Testis (tissue), 2 donors: ENCODE measurements around the gene SLC9A3.

Experiments
- POLR2A ChIP-seq: fragments of 450-650 bp; IDR thresholded peaks from one replicate; pipeline ENCODE4 v1.6.1; 2017; ENCODE audit warnings: antibody characterized with exemption, mild to moderate bottlenecking, moderate library complexity
- TF ChIP-seq, protein P1 (sequence below), 3 experiments: fragments of 450-650 bp in 2 of 3; fragments of 200-600 bp in 1 of 3; sonication (generic) in 1 of 3; IDR thresholded peaks; one replicate each; pipeline ENCODE4 v1.5.1; 2016 to 2019; ENCODE audit warnings: antibody characterized with exemption in 3 of 3, mild to moderate bottlenecking in 2 of 3, moderate library complexity in 1 of 3

DNA sequence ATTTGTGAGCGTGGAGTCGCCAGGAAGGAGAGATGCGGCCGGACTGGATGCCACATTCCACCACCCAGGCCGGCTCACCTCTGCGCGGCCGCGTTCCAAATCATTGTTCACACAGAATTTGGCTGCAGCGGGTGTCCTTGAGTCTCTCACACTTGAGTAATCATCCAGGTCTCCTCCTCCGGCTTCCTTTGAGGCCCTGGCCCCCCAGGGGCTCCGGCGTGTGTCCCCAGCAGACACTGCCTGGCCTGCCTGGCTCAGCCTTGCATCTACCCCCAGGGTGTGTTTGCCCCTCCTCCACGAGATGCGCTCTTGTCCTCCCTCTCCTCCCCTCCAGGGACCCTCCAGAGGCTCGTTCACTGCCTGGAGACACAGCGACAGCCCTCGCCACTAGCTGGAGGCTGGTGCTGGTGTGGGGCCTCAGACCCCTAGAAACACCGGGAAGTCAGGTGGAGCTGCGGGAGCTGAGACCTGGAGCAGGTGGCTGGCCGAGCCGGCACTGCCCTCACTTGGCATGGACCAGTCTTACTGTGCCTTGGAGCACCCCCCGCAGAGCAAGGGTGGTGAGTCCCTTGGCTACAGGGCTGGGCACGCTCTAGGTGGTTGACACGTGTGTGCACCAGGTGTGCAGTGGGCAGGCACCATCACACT lies 7.0 kb upstream of the SLC9A3 start:
- TF ChIP-seq, protein P1, sequence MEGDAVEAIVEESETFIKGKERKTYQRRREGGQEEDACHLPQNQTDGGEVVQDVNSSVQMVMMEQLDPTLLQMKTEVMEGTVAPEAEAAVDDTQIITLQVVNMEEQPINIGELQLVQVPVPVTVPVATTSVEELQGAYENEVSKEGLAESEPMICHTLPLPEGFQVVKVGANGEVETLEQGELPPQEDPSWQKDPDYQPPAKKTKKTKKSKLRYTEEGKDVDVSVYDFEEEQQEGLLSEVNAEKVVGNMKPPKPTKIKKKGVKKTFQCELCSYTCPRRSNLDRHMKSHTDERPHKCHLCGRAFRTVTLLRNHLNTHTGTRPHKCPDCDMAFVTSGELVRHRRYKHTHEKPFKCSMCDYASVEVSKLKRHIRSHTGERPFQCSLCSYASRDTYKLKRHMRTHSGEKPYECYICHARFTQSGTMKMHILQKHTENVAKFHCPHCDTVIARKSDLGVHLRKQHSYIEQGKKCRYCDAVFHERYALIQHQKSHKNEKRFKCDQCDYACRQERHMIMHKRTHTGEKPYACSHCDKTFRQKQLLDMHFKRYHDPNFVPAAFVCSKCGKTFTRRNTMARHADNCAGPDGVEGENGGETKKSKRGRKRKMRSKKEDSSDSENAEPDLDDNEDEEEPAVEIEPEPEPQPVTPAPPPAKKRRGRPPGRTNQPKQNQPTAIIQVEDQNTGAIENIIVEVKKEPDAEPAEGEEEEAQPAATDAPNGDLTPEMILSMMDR (IDR thresholded peaks at IDR 0.05), result no peak
- no peak for TF ChIP-seq POLR2A
